HEK293T (cell line): ENCODE measurements around the gene SLC3A2.

Experiments
- CTCF ChIA-PET: fragments of 350-600 bp; formaldehyde crosslinking; extraction: SDS; loops from one replicate; lab custom pipeline; 2021; ENCODE audit warnings: antibody characterized with exemption, inconsistent platforms; lab: Yijun Ruan, JAX
- POLR2A ChIA-PET: fragments of 350-600 bp; formaldehyde crosslinking; extraction: SDS; loops from one replicate; lab custom pipeline; 2020; ENCODE audit warnings: antibody characterized with exemption, inconsistent platforms; lab: Yijun Ruan, JAX
- DNase-seq: peaks from one replicate; pipeline ENCODE4 v3.0.0; 2012; ENCODE audit warnings: mixed read lengths; ENCODE audit errors: extremely low spot score
- ARNT ChIP-seq: fragments of 450-650 bp; IDR thresholded peaks from 2 replicates; pipeline ENCODE4 v1.6.1; 2017; ENCODE audit warnings: mild to moderate bottlenecking
- BHLHE40 ChIP-seq: fragments of 450-650 bp; IDR thresholded peaks from 2 replicates; pipeline ENCODE4 v1.6.1; 2016; ENCODE audit warnings: mild to moderate bottlenecking, moderate library complexity, borderline replicate concordance
- CTBP1 ChIP-seq: fragments of 450-650 bp; IDR thresholded peaks from 2 replicates; pipeline ENCODE4 v1.6.1; 2016; ENCODE audit warnings: borderline replicate concordance
- ELF4 ChIP-seq: fragments of 450-650 bp; IDR thresholded peaks from 2 replicates; pipeline ENCODE4 v1.6.1; 2017; ENCODE audit warnings: antibody characterized with exemption
- FOXA1 ChIP-seq: fragments of 450-650 bp; IDR thresholded peaks from 2 replicates; pipeline ENCODE4 v1.6.1; 2016; ENCODE audit warnings: mild to moderate bottlenecking
- FOXK2 ChIP-seq: fragments of 450-650 bp; IDR thresholded peaks from 2 replicates; pipeline ENCODE4 v1.6.1; 2016; ENCODE audit warnings: mild to moderate bottlenecking
- FOXM1 ChIP-seq: fragments of 450-650 bp; IDR thresholded peaks from 2 replicates; pipeline ENCODE4 v1.6.1; 2017; ENCODE audit warnings: mild to moderate bottlenecking, borderline replicate concordance
- HDGF ChIP-seq: fragments of 450-650 bp; IDR thresholded peaks from 2 replicates; pipeline ENCODE4 v1.6.1; 2017; ENCODE audit warnings: antibody characterized with exemption, borderline replicate concordance
- L3MBTL2 ChIP-seq: fragments of 450-650 bp; conservative IDR thresholded peaks from 2 replicates; pipeline ENCODE4 v1.6.1; 2016; ENCODE audit warnings: mild to moderate bottlenecking
- LEF1 ChIP-seq: fragments of 450-650 bp; IDR thresholded peaks from 2 replicates; pipeline ENCODE4 v1.6.1; 2017; ENCODE audit warnings: mild to moderate bottlenecking, borderline replicate concordance
- NFRKB ChIP-seq: fragments of 450-650 bp; IDR thresholded peaks from 2 replicates; pipeline ENCODE4 v1.6.1; 2016; ENCODE audit warnings: mild to moderate bottlenecking, moderate library complexity
- SP1 ChIP-seq: fragments of 450-650 bp; IDR thresholded peaks from 2 replicates; pipeline ENCODE4 v1.6.1; 2017
- SUZ12 ChIP-seq: fragments of 450-650 bp; IDR thresholded peaks from 2 replicates; pipeline ENCODE4 v1.6.1; 2016; ENCODE audit warnings: mild to moderate bottlenecking
- TARDBP ChIP-seq: fragments of 450-650 bp; IDR thresholded peaks from 2 replicates; pipeline ENCODE4 v1.6.1; 2016
- ZNF384 ChIP-seq: fragments of 450-650 bp; IDR thresholded peaks from 2 replicates; pipeline ENCODE4 v1.6.1; 2016
- TF ChIP-seq, protein P1 (sequence below): fragments of 450-650 bp; IDR thresholded peaks from 2 replicates; pipeline ENCODE4 v1.6.1; 2016

SLC3A2 gene

DNA sequence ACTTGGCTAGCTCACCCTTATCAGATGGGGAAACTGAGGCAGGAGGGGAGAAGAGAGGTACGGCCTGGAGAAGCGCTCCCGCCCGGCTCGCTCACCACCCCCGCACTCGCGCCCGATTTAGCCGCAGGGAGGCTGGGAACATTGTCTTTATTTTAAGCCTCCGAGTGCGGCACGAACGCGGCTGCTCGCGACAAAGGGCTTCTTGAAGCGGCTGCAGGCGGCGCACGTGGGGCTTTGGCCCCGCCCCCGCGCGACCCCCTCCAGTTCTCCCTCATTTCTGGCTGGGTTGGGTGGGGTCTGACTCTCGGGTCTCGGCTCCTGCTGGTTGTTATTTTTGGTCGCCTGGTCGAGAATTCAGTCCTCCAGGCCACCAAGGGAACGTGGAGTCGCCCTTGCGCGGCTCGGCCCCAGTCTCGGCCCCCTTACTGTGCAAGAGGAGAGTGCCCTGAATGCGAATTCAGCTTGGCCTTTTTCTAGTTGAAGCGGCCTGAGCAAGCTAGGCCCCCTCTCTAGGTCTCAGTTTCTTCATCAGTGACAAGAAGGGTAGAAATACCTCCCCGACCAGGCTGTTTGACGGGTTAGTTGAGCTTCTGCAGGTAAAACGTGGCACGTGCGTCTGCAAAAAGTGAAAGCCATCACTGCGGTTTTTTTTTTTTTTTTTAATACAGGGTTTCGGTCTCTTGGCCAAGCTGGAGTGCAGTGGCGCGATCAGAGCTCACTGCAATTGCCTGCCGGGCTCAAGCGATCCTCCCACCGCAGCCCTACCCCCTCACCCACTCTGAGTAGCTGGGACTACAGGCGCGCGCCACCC, 43.1 kb downstream of the SLC3A2 start:
- ChIA-PET CTCF (interaction anchor here (0.6 kb wide), 1 partner anchor 62 kb away, joined by 5 read pairs; no protein-coding TSS in a partner anchor), POLR2A (no interaction called here)
- no peak for TF ChIP-seq ZNF384
- no peak for TF ChIP-seq LEF1
- TF ChIP-seq FOXK2: no peak
- TF ChIP-seq TARDBP: no peak
- TF ChIP-seq ELF4: no peak
- TF ChIP-seq CTBP1: no peak
- 0 out of 2 replicates have a peak, but pooled peaks have one; percentile 14 for TF ChIP-seq L3MBTL2
- no peak for DNase-seq

DNA sequence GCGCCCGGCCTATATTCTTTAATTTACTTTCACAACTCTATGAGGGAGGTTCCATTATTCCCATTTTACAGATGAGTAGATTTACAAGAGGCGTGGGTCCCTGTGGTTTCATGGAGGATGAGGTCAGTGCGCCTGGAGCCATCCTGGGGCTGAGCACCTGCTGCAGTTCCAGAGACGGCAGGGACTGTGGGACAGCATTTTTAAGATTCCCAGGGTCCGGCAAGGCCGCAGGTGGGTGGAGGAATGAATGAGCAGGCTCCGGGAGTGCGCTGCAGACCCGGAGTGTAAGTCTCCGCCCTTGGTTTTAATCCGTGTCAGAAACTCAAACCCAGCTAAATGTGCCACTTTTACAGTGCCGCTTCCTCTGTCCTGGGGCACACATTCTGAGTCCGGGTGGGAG, 44.6 kb downstream of the SLC3A2 start:
- no peak for DNase-seq
- POLR2A ChIA-PET: no interaction called here
- CTCF ChIA-PET: no interaction called here
- no peak for TF ChIP-seq TARDBP
- TF ChIP-seq BHLHE40: no peak
- TF ChIP-seq NFRKB: no peak
- no peak for TF ChIP-seq ELF4
- TF ChIP-seq FOXM1: no peak
- TF ChIP-seq FOXK2: no peak
- no peak for TF ChIP-seq LEF1
- no peak for TF ChIP-seq L3MBTL2
- no peak for TF ChIP-seq CTBP1
- TF ChIP-seq ZNF384: no peak

DNA sequence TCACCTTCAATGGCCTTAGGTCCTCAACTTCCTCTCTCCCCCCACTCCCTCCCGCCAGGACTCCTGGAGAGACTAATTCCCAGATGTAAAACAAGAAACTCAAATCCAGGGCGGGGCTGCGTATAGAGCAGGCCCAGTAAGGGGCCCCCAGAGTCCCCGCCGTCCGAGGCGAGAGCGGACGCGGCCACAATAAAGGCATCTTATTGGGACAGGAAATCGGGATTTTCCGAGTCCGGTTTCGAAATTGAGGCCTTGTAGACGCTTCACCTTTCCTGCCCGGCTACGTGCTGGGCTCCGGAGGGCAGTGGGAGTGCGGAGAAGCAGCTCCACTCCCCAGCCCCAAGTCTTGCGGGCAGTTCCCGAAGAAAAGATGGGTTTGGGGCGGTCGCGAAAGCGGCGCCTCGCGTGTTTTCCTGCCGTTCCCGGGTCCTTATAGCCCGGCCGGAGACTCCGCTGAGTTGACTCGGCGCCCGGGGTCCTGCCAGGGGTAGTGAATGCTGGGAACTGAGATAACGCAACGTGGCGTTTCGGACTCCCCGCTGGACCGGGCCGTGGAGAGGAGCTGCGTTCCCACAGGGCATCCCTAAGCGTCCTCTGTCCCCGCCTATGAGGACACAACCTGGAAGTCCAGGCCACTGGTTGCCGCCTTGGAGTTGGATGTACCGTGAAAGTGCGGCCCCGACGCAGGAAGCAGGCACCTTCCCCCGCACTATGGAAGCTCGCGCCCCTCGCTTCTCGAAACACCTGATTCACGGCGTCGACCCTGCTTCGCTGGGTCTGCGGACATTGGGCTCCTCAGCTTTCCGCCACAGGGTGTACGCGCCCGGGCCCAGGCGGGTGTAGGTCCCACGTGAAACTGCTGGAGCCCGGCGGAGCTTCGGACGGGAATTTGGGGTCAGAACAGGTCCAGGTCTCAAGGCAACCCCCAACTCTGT, 45.3 kb downstream of the SLC3A2 start:
- POLR2A ChIA-PET: no interaction called here
- CTCF ChIA-PET: no interaction called here

DNA sequence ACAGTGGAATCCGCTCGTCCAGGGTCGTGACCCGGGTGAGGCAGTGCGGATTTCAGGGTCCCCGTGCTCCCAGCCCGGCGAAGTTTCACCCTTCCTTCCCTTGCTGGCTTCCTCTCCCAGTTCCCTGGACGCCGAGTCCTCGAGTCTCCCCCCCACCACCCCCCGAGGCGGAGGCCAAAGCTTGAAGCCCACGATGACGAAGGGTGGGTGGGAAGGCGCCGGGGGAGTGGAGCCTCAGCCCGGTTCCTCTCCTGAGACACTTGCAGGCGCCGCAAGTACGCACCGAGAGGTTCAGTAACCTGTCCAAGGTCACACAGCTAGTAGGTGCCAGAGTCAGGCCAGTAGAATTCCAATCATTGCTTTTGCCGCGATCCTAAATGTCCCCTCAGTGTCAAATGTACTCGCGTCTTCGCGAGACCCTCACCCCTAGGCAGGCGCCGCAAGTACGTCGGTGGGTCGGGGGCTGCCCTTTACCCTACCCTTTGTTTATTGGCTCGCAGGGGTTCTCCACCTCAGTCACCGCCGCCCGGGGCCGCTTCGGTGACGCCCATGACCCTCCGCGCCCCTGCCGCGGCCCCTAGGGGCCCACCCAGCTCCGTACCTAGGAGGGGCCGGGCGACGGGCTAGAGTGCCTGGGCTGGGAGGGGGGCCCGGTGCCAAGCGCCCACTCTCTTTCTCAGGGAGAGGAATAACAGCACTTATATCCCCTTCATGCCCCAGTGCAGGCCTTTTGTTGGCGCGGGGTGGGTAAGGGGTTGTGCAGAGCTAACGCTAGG, 46.2 kb downstream of the SLC3A2 start:
- no peak for TF ChIP-seq HDGF
- no peak for TF ChIP-seq NFRKB
- TF ChIP-seq FOXM1: no peak
- TF ChIP-seq BHLHE40: no peak
- ChIA-PET POLR2A (no interaction called here), CTCF (interaction anchor here (0.6 to 2.4 kb wide), 2 partner anchors 21 to 48 kb away, joined by 3 to 8 read pairs; no protein-coding TSS in a partner anchor)
- DNase-seq: no peak

More for the DNA sequence above, 45.3 kb downstream of the SLC3A2 start:
- TF ChIP-seq FOXA1 (no peak), TARDBP (no peak), NFRKB (no peak), LEF1 (no peak), HDGF (no peak), ARNT (no peak), CTBP1 (no peak), L3MBTL2 (no peak), SP1 (no peak), ELF4 (no peak), ZNF384 (no peak), SUZ12 (no peak), FOXM1 (no peak), FOXK2 (no peak)
- TF ChIP-seq, protein P1, sequence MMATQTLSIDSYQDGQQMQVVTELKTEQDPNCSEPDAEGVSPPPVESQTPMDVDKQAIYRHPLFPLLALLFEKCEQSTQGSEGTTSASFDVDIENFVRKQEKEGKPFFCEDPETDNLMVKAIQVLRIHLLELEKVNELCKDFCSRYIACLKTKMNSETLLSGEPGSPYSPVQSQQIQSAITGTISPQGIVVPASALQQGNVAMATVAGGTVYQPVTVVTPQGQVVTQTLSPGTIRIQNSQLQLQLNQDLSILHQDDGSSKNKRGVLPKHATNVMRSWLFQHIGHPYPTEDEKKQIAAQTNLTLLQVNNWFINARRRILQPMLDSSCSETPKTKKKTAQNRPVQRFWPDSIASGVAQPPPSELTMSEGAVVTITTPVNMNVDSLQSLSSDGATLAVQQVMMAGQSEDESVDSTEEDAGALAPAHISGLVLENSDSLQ: no peak
- DNase-seq: no peak

DNA sequence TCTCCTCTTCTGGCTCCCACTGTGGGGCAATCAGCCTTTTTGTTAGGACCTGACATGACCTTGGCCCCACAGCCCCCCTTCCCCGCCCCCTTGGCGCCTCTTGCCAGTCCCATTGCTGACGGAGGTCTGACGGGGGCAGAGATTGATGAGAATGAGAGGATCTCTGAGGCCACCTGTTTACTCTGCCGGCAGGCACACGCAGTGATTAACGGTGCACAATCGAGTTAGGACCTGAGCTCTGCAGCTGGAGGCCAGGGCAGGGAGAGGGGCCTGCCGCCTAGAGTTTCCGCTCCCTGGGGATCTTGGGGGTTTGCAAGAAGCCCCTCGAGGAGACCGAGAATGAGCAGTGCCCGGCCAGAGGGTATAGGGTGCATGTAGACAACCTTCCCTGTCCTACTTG, 47.3 kb downstream of the SLC3A2 start:
- no peak for DNase-seq

More for the DNA sequence above, 47.3 kb downstream of the SLC3A2 start:
- CTCF ChIA-PET: interaction anchor here (1.0 to 2.4 kb wide), 3 partner anchors 19 to 47 kb away, joined by 3 to 8 read pairs (median 3); no protein-coding TSS in a partner anchor
- POLR2A ChIA-PET: interaction anchor here (1.0 kb wide), 1 partner anchor 10 kb away, joined by 3 read pairs; no protein-coding TSS in a partner anchor
- no peak for TF ChIP-seq ELF4
- no peak for TF ChIP-seq L3MBTL2
- TF ChIP-seq FOXA1: no peak
- TF ChIP-seq ZNF384: no peak
- TF ChIP-seq SUZ12: no peak
- no peak for TF ChIP-seq SP1
- no peak for TF ChIP-seq ARNT
- no peak for TF ChIP-seq FOXM1
- TF ChIP-seq, protein P1: no peak
- no peak for TF ChIP-seq BHLHE40
- no peak for TF ChIP-seq HDGF
- TF ChIP-seq NFRKB: no peak
- no peak for TF ChIP-seq TARDBP
- TF ChIP-seq LEF1: no peak
- no peak for TF ChIP-seq CTBP1
- TF ChIP-seq FOXK2: no peak
